Measurements from ENCODE around the gene COP1. TPM values are rescaled to one million over a fixed set of nuclear protein-coding genes. Genes with fewer than 3 reads are reported as not detected.

COP1 gene
- total RNA-seq, 6 experiments from 2014 or later = 19.7 to 33.7 (median 20.9) TPM

GRCh38 chr1:176119549-176119948 lies 87.5 kb downstream of the COP1 start:
- 20% methylated on average over 1 of the region's 1 CpG for WGBS (ENCODE audit: insufficient coverage, low coverage, low lambda C conversion rate, missing lambda C conversion rate)
- intact Hi-C loops (cut with DNase I) = no loop called here
- no peak overlapping the region for H3K4me3 ChIP-seq
- H3K27ac ChIP-seq = no peak overlapping the region
- no peaks in the 10 kb centered on the region for H3K27me3 ChIP-seq
- no peaks in the 10 kb centered on the region for H3K4me1 ChIP-seq
- H3K9me3 ChIP-seq = no peaks in the 10 kb centered on the region
- DNase-seq (no peak), ATAC-seq (peak; percentile 75 to 84 (median 84))
- no peaks in the 10 kb centered on the region for H3K36me3 ChIP-seq
- peak; percentile 26 to 50 (median 44) for TF ChIP-seq CTCF (IDR thresholded peaks at IDR 0.05)
- no peak for TF ChIP-seq POLR2A (IDR thresholded peaks at IDR 0.05)

- Histone ChIP-seq H3K36me3 (no peaks in the 10 kb centered on the region), H3K27me3 (no peaks in the 10 kb centered on the region), H3K4me3 (no peak overlapping the region), H3K9me3 (no peaks in the 10 kb centered on the region), H3K4me1 (no peaks in the 10 kb centered on the region), H3K27ac (no peak overlapping the region)
- TF ChIP-seq POLR2A (IDR thresholded peaks at IDR 0.05) (no peak), CTCF (IDR thresholded peaks at IDR 0.05) (no peak)
- ATAC-seq (no peak), DNase-seq (no peak)
- intact Hi-C loops (cut with DNase I) = no loop called here
Observed at GRCh38 chr1:176118985-176119384, 88.1 kb downstream of the COP1 start.

GRCh38 chr1:176111835-176112234 lies 95.3 kb downstream of the COP1 start:
- no peaks in the 10 kb centered on the region for H3K27me3 ChIP-seq
- DNase-seq (no peak), ATAC-seq (no peak)
- H3K27ac ChIP-seq = no peak overlapping the region
- intact Hi-C loops (cut with DNase I) = no loop called here
- no peak for TF ChIP-seq POLR2A (IDR thresholded peaks at IDR 0.05)
- no peak for TF ChIP-seq CTCF (IDR thresholded peaks at IDR 0.05)
- H3K4me3 ChIP-seq = no peak overlapping the region
- 100% methylated on average over 1 of the region's 1 CpG for WGBS (ENCODE audit: insufficient coverage, low coverage, low lambda C conversion rate, missing lambda C conversion rate)
- H3K36me3 ChIP-seq = no peaks in the 10 kb centered on the region
- H3K9me3 ChIP-seq = no peaks in the 10 kb centered on the region
- H3K4me1 ChIP-seq = no peaks in the 10 kb centered on the region

- Histone ChIP-seq H3K27me3 (no peaks in the 10 kb centered on the region), H3K36me3 (no peaks in the 10 kb centered on the region), H3K4me3 (no peak overlapping the region), H3K4me1 (no peaks in the 10 kb centered on the region), H3K9me3 (no peaks in the 10 kb centered on the region), H3K27ac (no peak overlapping the region)
- DNase-seq = no peak
- TF ChIP-seq CTCF (IDR thresholded peaks at IDR 0.05) = no peak
- TF ChIP-seq POLR2A (IDR thresholded peaks at IDR 0.05) = no peak
- WGBS (ENCODE audit: insufficient coverage, low coverage, low lambda C conversion rate, missing lambda C conversion rate) = 69% methylated on average over 1 of the region's 1 CpG
- ATAC-seq = no peak
- intact Hi-C loops (cut with DNase I) = no loop called here
Observed at GRCh38 chr1:176110203-176110602, 96.9 kb downstream of the COP1 start.

- no peak overlapping the region for H3K4me3 ChIP-seq
- intact Hi-C loops (cut with DNase I) = no loop called here
Observed at GRCh38 chr1:176102768-176103350, 104.2 kb downstream of the COP1 start.

More at GRCh38 chr1:176102768-176103350, 104.2 kb downstream of the COP1 start:
- peaks cover 0 to 7% (median 2%) of the 10 kb centered on the region in 4 donors for H3K36me3 ChIP-seq
- H3K9me3 ChIP-seq = peaks cover 0 to 20% (median 7%) of the 10 kb centered on the region in 4 donors
- H3K27ac ChIP-seq = no peak overlapping the region
- DNase-seq (no peak), ATAC-seq (no peak)
- WGBS (ENCODE audit: insufficient coverage, low coverage, low lambda C conversion rate, missing lambda C conversion rate) = 100% methylated on average over 1 of the region's 1 CpG
- no peaks in the 10 kb centered on the region for H3K27me3 ChIP-seq
- TF ChIP-seq POLR2A (IDR thresholded peaks at IDR 0.05) (no peak), CTCF (IDR thresholded peaks at IDR 0.05) (no peak)
- no peaks in the 10 kb centered on the region for H3K4me1 ChIP-seq

Data from right lobe of liver (tissue), 6 donors.